Stimulated activated effector memory CD8-positive, alpha-beta T cell treated with anti-CD3 and anti-CD28 coated beads, Interleukin-12 subunit alpha, Interleukin-12 subunit beta, amount 100 ng/mL, for 72 hours (primary cell): ENCODE measurements around the gene AEBP1.

ENCODE experiments used
- ATAC-seq: fragments of 150-1000 bp; cut with Tn5 transposase; 2 replicates; pipeline ENCODE4 v1.10.0; 2021
- DNase-seq, 2 donors: peaks; one replicate each; pipeline ENCODE4 v3.0.0; 2021 to 2022; ENCODE audit warnings: low spot score in 2 of 2
- H3K27ac Mint-ChIP-seq: one replicate; pipeline ENCODE4 v1.8.0; 2022; ENCODE audit warnings: mild to moderate bottlenecking, mixed read lengths
- H3K36me3 Mint-ChIP-seq: one replicate; pipeline ENCODE4 v1.8.0; 2022; ENCODE audit warnings: mild to moderate bottlenecking, mixed read lengths
- H3K4me1 Mint-ChIP-seq: one replicate; pipeline ENCODE4 v1.8.0; 2022; ENCODE audit warnings: mixed read lengths
- H3K4me3 Mint-ChIP-seq: one replicate; pipeline ENCODE4 v1.8.0; 2022; ENCODE audit warnings: mild to moderate bottlenecking, mixed read lengths
- H3K9me3 Mint-ChIP-seq: one replicate; pipeline ENCODE4 v1.8.0; 2022; ENCODE audit warnings: mixed read lengths

The AEBP1 gene

DNA sequence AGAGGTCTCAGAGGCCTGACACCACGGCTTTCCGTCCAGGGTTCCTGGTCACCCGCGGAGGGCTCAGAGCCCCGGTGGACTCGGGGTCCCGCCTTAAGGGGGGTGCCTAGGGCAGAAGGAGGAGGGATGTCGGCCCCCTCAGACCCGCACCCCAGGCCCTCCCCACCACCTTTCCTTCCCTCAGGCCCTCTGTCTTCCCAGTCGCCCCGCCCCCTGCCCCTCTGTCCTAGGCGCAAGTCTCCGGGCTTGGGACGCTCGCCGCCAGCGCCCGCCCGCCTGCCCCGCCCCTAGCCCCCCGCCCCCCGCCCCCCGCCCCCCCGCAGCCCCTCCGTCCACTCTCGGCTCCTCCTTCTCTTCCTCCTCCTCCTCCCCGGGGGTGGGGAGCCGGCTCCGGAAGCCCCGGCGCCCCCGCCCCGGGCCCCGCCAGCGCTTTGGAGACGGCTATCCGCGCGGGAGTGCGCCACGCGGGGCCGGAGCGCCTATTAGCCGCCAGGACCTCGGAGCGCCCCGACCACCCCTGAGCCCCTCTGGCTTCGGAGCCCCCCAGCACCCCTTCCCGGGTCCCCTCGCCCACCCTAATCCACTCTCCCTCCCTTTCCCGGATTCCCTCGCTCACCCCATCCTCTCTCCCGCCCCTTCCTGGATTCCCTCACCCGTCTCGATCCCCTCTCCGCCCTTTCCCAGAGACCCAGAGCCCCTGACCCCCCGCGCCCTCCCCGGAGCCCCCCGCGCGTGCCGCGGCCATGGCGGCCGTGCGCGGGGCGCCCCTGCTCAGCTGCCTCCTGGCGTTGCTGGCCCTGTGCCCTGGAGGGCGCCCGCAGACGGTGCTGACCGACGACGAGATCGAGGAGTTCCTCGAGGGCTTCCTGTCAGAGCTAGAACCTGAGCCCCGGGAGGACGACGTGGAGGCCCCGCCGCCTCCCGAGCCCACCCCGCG lies at the start of gene AEBP1:
Gene AEBP1, plus strand, starts transcription at position 423 of the 937 bp plus-strand sequence. Its CDS starts 321 bp downstream, at position 744.
- Mint-ChIP-seq H3K4me1 (peaks cover 20% of the 10 kb centered on the region), H3K9me3 (no peaks in the 10 kb centered on the region), H3K4me3 (peak within 1 kb of the TSS; percentile 55), H3K27ac (no peak within 1 kb of the TSS), H3K36me3 (peaks cover 7% of the 10 kb centered on the region)
- DNase-seq (no peak), ATAC-seq (peak; percentile 39)

DNA sequence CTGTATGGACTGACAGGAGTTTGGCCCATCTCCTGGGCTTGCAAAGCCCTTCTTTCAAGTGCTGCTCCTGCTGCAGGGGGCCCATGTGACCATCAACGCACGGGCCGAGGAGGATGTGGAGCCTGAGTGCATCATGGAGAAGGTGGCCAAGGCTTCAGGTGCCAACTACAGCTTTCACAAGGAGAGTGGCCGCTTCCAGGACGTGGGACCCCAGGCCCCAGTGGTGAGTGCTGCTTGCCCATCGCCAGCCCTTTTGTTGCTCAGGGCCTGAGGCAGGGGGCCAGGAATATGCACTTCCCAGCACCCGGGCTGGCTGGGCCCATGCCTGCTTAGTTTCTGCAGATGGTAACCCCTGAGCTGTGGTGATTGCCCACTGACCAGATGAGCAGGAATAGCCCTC lies 47.5 kb upstream of the AEBP1 start:
- H3K9me3 Mint-ChIP-seq, result no peaks in the 10 kb centered on the region
- no peak for DNase-seq
- H3K4me1 Mint-ChIP-seq, result peaks cover 30% of the 10 kb centered on the region
- peaks cover 91% of the 10 kb centered on the region for H3K36me3 Mint-ChIP-seq
- no peak overlapping the region for H3K4me3 Mint-ChIP-seq
- H3K27ac Mint-ChIP-seq, result no peak overlapping the region
- ATAC-seq, result no peak

DNA sequence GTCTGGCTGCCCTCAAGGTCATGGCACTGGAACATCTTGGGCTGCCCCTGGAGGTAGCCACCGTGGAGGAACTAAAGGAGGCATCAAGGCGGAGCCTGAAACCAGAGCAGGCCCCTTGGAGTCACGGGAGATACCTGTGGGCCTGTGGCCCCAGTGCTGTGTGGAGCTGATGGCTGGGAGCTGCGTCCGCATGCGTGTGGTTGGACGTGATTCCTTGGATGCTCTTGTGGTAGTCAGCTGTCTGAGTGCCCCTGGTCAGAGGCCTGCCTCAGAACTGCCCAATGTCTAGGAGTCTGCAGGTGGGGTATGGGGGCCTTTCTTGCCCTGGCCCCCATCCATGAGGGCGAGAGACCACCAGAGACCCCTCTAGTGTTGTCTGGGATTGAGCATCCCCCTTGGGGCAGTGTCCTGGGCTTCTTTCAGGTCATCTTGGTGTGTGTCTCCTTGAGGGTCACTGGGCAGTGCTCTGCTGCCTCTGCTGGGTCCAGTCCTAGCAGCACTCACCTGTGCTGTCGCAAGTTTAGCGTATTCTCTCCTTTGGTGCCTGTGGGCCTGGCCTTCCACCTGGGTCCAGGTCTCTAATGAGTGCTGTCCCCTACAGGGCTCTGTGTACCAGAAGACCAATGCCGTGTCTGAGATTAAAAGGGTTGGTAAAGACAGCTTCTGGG lies 46.8 kb upstream of the AEBP1 start:
- H3K36me3 Mint-ChIP-seq, result peaks cover 85% of the 10 kb centered on the region
- no peak for ATAC-seq
- peak overlapping the region; percentile 85 for H3K27ac Mint-ChIP-seq
- no peak for DNase-seq
- no peaks in the 10 kb centered on the region for H3K9me3 Mint-ChIP-seq
- peaks cover 30% of the 10 kb centered on the region for H3K4me1 Mint-ChIP-seq
- H3K4me3 Mint-ChIP-seq, result no peak overlapping the region

DNA sequence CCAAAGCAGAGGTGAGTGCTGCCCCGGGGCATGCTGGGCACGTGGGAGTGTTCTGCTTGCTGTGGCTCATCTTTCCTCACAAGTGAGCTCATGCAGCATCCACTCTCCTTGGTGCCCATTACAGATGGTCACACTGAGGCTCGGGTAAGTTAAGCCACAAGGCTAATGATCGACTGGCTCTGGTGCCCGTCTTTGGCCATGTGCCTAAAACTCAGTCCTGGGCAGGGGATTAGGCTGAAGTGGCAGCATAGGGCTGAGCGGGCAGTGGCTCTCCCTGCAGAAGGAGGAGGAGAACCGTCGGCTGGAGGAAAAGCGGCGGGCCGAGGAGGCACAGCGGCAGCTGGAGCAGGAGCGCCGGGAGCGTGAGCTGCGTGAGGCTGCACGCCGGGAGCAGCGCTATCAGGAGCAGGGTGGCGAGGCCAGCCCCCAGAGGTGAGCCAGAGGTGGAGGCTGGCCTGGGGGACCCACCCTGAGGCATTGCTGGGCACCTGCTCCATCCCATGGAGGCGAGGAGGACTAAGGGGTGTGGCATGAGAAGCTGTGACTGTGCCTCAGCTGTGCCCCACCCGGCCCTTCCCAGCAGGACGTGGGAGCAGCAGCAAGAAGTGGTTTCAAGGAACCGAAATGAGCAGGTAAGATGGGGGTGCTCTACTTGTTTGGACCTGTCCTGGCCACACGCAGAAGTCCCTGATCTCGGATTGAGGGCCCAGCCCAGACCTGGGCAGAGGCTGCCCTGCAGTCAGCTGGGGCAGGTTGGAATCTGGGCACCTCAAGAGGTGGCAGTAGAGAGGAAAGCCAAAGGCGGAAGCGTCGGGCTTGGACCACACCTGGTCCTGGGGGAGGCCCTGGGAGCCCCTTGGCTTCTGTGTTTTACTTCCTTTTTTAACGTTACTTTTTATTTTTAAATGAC lies 46.0 kb upstream of the AEBP1 start:
- H3K4me1 Mint-ChIP-seq, result peaks cover 30% of the 10 kb centered on the region
- H3K4me3 Mint-ChIP-seq, result no peak overlapping the region
- ATAC-seq (no peak), DNase-seq (no peak)
- no peaks in the 10 kb centered on the region for H3K9me3 Mint-ChIP-seq
- peak overlapping the region; percentile 85 for H3K27ac Mint-ChIP-seq
- peaks cover 82% of the 10 kb centered on the region for H3K36me3 Mint-ChIP-seq

DNA sequence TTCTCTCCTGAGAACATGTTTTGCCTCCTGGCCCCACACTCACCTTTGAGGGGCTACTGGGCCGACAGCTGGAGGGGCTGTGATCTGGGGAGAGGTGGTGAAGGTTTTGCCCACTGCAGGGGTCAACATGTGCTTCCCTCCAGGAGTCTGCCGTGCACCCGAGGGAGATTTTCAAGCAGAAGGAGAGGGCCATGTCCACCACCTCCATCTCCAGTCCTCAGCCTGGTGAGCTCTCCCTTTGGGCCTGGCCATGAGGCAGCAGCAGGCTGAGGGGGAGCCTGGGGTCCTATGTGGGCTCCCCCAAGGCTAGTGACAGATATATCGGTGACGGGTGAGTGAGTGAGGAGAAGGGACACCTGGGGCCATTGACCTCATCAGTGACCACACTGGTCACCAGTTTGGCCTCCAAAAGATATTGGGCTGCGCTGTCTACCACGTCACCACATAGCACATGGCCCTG lies 45.4 kb upstream of the AEBP1 start:
- Mint-ChIP-seq H3K36me3 (peaks cover 81% of the 10 kb centered on the region), H3K9me3 (no peaks in the 10 kb centered on the region), H3K27ac (no peak overlapping the region), H3K4me1 (peaks cover 30% of the 10 kb centered on the region), H3K4me3 (no peak overlapping the region)
- DNase-seq (no peak), ATAC-seq (no peak)

DNA sequence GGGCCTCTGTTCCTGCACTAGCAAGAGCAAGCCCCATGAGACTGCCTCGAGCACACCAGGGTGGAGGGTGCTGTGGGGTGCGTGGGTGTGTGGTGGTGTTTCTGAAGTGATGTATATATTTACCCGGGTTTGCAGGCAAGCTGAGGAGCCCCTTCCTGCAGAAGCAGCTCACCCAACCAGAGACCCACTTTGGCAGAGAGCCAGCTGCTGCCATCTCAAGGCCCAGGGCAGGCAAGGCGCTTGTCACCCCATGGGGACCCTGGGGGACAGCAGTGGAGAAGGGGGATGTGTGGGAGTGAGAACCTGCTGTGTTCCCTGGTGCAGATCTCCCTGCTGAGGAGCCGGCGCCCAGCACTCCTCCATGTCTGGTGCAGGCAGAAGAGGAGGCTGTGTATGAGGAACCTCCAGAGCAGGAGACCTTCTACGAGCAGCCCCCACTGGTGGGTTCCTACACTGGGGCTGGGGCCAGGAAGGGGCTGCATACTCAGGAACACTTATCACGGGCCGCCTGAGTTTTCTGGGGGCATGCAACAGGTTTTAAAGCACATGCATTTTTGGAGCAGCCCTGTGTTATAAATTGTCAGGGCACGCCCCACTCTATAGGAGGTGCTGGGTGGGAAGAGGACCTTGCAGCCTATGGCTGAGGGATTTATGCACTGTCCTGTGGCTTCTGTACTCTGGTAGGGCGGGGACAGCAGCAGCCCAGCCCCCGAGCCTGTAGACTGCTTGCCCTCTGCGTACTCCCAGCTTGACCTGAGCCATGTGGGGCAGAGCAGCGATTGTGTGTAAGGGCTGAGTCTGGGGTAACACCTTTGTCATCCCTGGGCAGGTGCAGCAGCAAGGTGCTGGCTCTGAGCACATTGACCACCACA lies 44.7 kb upstream of the AEBP1 start:
- DNase-seq, result no peak
- H3K4me1 Mint-ChIP-seq, result peaks cover 29% of the 10 kb centered on the region
- no peak overlapping the region for H3K27ac Mint-ChIP-seq
- H3K36me3 Mint-ChIP-seq, result peaks cover 79% of the 10 kb centered on the region
- ATAC-seq, result peak; percentile 46
- no peak overlapping the region for H3K4me3 Mint-ChIP-seq
- H3K9me3 Mint-ChIP-seq, result no peaks in the 10 kb centered on the region

DNA sequence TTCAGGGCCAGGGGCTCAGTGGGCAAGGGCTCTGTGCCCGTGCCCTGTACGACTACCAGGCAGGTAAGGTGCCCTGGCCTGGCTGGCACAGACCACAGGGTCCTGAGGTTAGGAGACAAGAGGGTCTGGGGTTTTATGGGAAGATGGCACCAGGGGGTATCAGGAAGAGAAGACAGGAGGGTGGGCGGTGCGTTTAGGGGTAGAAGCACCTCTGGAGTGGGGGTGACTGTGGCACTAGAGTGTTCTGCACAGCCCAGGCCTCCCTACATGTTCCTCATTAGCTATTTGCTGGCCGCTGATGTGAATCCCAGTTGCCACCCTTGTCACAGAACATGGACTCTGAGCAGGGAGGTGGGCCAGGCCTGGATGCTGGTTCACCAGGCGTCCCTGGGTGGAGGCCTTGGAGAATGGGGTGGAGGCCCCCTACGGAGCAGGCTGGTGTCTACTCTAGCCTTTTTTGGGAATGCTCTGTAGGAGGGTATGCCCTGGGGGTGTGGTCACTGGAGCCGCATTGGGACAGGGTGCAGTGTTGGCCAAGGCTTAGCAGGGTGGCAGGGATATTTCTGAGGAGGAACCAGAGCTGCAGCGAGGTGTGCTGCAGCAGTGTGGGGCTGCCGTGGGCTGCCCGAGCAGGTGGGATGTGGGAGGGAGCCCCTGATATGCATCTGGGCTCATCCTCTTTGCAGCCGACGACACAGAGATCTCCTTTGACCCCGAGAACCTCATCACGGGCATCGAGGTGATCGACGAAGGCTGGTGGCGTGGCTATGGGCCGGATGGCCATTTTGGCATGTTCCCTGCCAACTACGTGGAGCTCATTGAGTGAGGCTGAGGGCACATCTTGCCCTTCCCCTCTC lies 43.8 kb upstream of the AEBP1 start:
- no peaks in the 10 kb centered on the region for H3K9me3 Mint-ChIP-seq
- peaks cover 77% of the 10 kb centered on the region for H3K36me3 Mint-ChIP-seq
- no peak for DNase-seq
- ATAC-seq, result no peak
- no peak overlapping the region for H3K4me3 Mint-ChIP-seq
- H3K27ac Mint-ChIP-seq, result no peak overlapping the region
- H3K4me1 Mint-ChIP-seq, result peaks cover 27% of the 10 kb centered on the region

DNA sequence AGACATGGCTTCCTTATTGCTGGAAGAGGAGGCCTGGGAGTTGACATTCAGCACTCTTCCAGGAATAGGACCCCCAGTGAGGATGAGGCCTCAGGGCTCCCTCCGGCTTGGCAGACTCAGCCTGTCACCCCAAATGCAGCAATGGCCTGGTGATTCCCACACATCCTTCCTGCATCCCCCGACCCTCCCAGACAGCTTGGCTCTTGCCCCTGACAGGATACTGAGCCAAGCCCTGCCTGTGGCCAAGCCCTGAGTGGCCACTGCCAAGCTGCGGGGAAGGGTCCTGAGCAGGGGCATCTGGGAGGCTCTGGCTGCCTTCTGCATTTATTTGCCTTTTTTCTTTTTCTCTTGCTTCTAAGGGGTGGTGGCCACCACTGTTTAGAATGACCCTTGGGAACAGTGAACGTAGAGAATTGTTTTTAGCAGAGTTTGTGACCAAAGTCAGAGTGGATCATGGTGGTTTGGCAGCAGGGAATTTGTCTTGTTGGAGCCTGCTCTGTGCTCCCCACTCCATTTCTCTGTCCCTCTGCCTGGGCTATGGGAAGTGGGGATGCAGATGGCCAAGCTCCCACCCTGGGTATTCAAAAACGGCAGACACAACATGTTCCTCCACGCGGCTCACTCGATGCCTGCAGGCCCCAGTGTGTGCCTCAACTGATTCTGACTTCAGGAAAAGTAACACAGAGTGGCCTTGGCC lies 43.0 kb upstream of the AEBP1 start:
- H3K27ac Mint-ChIP-seq, result peak overlapping the region; percentile 54
- peaks cover 31% of the 10 kb centered on the region for H3K4me1 Mint-ChIP-seq
- peaks cover 77% of the 10 kb centered on the region for H3K36me3 Mint-ChIP-seq
- no peak overlapping the region for H3K4me3 Mint-ChIP-seq
- ATAC-seq (no peak), DNase-seq (no peak)
- H3K9me3 Mint-ChIP-seq, result no peaks in the 10 kb centered on the region

DNA sequence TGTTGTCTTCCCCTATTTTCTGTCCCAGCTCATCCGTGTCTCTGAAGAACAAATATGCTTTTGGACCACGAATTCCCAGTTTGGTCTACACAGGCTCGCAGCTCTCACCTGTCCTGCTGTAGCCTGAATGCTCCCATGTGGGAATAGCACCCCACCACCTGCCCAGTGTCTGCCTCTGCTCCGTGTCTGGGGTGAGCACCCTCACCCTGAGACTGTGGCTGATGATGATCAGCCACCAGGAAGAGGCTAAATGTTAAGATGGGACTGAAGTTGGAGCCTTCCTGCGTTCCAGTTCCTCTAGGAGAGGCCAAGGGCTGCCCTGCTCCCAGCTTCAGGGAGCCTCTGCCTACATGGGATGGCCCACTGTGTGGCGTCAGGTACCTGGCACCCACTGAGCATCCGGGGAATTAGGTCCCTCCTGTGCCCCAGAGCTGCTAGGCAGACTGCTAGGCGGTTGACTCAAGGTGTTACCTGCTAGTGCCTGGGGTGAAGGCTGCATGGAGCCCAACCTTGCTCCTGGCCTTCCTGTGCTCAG lies 42.4 kb upstream of the AEBP1 start:
- Mint-ChIP-seq H3K27ac (peak overlapping the region; percentile 54), H3K9me3 (no peaks in the 10 kb centered on the region), H3K4me3 (no peak overlapping the region), H3K36me3 (peaks cover 75% of the 10 kb centered on the region), H3K4me1 (peaks cover 32% of the 10 kb centered on the region)
- ATAC-seq (no peak), DNase-seq (no peak)

DNA sequence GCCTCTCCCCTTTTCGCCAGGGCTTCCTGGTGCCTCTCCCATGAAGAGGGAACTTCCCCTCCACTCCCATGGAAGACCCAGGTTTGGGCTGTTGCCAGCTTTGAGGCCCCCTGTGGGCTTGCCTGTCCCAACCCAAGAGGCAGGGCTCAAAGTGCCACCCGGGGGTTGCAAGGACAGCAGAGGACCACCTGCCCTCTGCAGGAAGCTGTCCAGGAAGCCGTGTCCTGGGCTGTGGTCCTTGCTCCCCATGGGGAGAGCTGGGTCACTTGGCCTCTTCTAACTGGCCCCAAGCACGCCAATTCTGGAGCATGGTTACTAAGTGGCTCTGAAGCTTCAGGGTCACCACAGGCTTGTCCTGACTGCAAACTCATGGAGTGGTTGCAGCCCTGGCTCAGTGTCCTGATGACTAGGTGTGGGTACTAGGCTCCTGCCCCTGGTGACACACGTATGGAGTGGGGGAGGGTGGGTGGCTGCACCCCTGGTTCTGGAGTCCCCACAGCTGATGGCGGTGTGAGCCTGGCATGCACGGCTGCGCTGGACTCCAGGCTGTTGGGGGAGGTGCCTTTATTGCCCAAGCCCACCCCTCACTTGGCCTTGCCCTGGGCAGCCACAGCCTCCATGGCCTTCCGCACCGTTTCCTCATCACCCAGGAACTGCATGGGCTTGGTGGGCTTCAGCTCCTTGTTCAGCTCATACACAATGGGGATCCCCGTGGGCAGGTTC lies 41.8 kb upstream of the AEBP1 start:
- Mint-ChIP-seq H3K4me1 (peaks cover 34% of the 10 kb centered on the region), H3K27ac (peak overlapping the region; percentile 23), H3K36me3 (peaks cover 75% of the 10 kb centered on the region), H3K4me3 (no peak overlapping the region), H3K9me3 (no peaks in the 10 kb centered on the region)
- DNase-seq (no peak), ATAC-seq (no peak)

DNA sequence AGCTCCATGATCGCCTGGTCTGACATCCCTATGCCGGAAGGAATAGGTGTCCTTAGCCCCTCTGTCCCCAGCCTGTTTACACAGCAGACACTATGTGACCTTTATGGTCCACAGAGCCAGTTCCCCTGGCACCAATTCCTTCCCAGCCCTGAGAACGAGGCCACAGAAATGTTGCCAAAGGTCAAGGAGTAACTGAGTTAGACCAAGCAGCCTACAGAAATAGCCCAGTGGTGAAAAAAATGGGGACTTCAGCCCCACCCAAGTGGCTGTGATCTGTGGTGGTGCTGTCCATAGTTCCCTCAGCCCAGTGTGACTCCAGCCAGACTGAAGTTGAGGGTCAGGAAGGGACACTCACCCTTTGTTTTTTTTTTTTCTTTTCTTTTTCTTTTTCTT lies 41.2 kb upstream of the AEBP1 start:
- peaks cover 75% of the 10 kb centered on the region for H3K36me3 Mint-ChIP-seq
- ATAC-seq (no peak), DNase-seq (no peak)
- peak overlapping the region; percentile 23 for H3K27ac Mint-ChIP-seq
- no peaks in the 10 kb centered on the region for H3K9me3 Mint-ChIP-seq
- H3K4me3 Mint-ChIP-seq, result no peak overlapping the region
- H3K4me1 Mint-ChIP-seq, result peaks cover 36% of the 10 kb centered on the region

DNA sequence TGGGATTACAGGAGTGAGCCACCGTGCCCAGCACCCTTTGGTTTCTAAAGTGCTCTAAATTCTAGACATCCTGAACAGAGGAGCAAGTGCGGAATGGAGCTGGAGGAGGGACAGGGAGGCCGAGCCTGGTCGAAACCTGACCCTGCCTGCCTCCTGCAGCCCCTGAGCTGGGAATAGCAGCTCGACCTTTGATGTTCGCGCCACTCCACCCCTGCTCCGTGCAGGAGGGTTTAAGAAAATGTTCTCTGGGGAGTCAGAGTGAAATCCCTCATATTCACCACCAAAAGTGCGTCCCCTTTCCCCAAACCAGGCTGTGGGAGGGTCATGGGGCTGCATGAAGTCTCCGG lies 40.6 kb upstream of the AEBP1 start:
- peak overlapping the region; percentile 23 for H3K27ac Mint-ChIP-seq
- no peak overlapping the region for H3K4me3 Mint-ChIP-seq
- no peak for DNase-seq
- no peaks in the 10 kb centered on the region for H3K9me3 Mint-ChIP-seq
- H3K36me3 Mint-ChIP-seq, result peaks cover 75% of the 10 kb centered on the region
- H3K4me1 Mint-ChIP-seq, result peaks cover 36% of the 10 kb centered on the region
- ATAC-seq, result no peak
